Fibroblast of the conjunctiva (primary cell): ENCODE data around the gene CACFD1.

ENCODE experiments used
- DNase-seq: peaks from one replicate; pipeline ENCODE4 v3.0.0-alpha.2; 2010; ENCODE audit warnings: low read depth

The CACFD1 gene

GRCh38 chr9:133464638-133465037 lies 4.9 kb downstream of the CACFD1 start:
- DNase-seq: no peak

- DNase-seq: no peak
Observed at GRCh38 chr9:133465984-133466383, 6.2 kb downstream of the CACFD1 start.

- no peak for DNase-seq
Observed at GRCh38 chr9:133467101-133467500, 7.3 kb downstream of the CACFD1 start.

- no peak for DNase-seq
Observed at GRCh38 chr9:133468374-133468773, 8.6 kb downstream of the CACFD1 start.

- DNase-seq: no peak
Observed at GRCh38 chr9:133468777-133469421, 9.1 kb downstream of the CACFD1 start.

- no peak for DNase-seq
Observed at GRCh38 chr9:133470427-133470924, 10.7 kb downstream of the CACFD1 start.

- DNase-seq: no peak
Observed at GRCh38 chr9:133470988-133471387, 11.2 kb downstream of the CACFD1 start.

- DNase-seq: no peak
Observed at GRCh38 chr9:133471551-133472276, 11.9 kb downstream of the CACFD1 start.

- DNase-seq: no peak
Observed at GRCh38 chr9:133472277-133472645, 12.5 kb downstream of the CACFD1 start.

- no peak for DNase-seq
Observed at GRCh38 chr9:133472753-133473378, 13.1 kb downstream of the CACFD1 start.

GRCh38 chr9:133473743-133474142 lies 14.0 kb downstream of the CACFD1 start:
- DNase-seq: no peak

- no peak for DNase-seq
Observed at GRCh38 chr9:133474215-133474614, 14.4 kb downstream of the CACFD1 start.

GRCh38 chr9:133474853-133475252 lies 15.1 kb downstream of the CACFD1 start:
- no peak for DNase-seq

GRCh38 chr9:133475292-133476012 lies 15.7 kb downstream of the CACFD1 start:
- no peak for DNase-seq

GRCh38 chr9:133476036-133476931 lies 16.5 kb downstream of the CACFD1 start:
- DNase-seq: no peak

GRCh38 chr9:133476941-133477340 lies 17.2 kb downstream of the CACFD1 start:
- DNase-seq: no peak

- DNase-seq: no peak
Observed at GRCh38 chr9:133477461-133477860, 17.7 kb downstream of the CACFD1 start.

GRCh38 chr9:133477992-133478850 lies 18.4 kb downstream of the CACFD1 start:
- DNase-seq: no peak

- DNase-seq: peak; percentile 47
Observed at GRCh38 chr9:133478851-133479711, 19.3 kb downstream of the CACFD1 start, which contains the start of gene SLC2A6. Gene SLC2A6, minus strand, starts transcription at chr9:133479099. Its CDS starts 40 bp downstream, at chr9:133479059.
